NCI-H748 (cell line): ENCODE measurements around the gene MET.

ENCODE experiments used
- DNase-seq: peaks from one replicate; lab custom pipeline; 2025; ENCODE audit not compliant: unreplicated experiment; lab: John Stamatoyannopoulos, UW

MET gene

GRCh38 chr7:116840256-116840655 lies 168.3 kb downstream of the MET start:
- no peak for DNase-seq

- DNase-seq: no peak
These were observed 170.4 kb downstream of the MET start for GRCh38 chr7:116842371-116842770.

GRCh38 chr7:116843378-116843777 lies 171.4 kb downstream of the MET start:
- no peak for DNase-seq
